Measurements from ENCODE around the gene KCNQ1.
A peak's percentile ranks its signal among the peaks of the same experiment; 100 is the strongest.

KCNQ1 gene

DNA sequence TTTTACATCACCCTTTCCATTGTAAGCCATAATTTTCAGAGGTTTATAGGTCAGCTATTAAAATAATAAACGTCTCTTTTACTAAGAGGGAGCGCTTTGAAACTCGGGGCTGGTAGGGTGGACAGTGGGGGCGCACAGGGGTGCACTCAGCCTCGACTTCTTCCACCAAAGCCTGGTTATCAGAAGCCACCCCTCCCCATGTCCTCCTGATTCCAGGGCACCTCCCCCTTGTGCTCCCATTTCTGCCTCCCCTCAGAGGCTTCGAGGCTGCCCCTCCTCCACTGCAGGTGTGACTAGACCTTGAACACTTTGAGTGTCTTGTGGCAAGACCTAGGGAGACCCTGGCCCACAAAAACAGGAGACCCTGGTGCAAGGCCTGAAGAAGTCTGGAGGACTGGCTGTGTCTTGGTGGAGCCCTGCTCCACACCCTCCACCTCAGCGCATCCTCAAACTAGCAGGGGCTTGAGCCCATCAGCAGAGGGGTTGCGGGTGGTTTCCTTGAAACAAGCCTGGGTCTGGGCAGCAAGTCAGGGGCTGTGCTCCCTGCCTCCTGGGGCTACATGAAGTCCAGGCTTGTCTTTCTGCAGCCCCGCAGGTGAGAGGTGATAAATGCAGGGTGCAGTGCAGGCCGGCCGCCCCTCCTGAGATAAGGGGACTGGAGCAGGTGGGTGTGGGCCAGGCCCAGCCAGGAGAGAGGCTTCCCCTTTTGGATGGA lies 437.7 kb downstream of the KCNQ1 start:
- no peak for DNase-seq (ENCODE audit: low read depth)

DNA sequence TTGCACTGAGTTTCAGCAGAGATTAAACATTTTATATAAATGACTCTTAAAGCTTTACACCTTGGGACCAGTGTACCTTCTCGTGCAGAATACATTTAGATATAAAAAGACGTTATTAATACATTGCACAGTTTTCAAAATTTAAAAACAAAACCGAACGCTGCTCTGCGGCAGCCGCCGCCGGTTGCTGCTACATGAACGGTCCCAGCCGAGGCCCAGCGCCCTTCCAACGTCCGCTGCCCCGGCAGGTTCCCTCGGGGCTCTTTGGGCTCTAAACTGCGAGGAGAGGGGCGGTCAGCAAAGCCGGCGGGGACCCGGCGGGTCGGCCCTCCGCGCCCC lies 438.8 kb downstream of the KCNQ1 start:
- no peak for DNase-seq (ENCODE audit: low read depth)

DNA sequence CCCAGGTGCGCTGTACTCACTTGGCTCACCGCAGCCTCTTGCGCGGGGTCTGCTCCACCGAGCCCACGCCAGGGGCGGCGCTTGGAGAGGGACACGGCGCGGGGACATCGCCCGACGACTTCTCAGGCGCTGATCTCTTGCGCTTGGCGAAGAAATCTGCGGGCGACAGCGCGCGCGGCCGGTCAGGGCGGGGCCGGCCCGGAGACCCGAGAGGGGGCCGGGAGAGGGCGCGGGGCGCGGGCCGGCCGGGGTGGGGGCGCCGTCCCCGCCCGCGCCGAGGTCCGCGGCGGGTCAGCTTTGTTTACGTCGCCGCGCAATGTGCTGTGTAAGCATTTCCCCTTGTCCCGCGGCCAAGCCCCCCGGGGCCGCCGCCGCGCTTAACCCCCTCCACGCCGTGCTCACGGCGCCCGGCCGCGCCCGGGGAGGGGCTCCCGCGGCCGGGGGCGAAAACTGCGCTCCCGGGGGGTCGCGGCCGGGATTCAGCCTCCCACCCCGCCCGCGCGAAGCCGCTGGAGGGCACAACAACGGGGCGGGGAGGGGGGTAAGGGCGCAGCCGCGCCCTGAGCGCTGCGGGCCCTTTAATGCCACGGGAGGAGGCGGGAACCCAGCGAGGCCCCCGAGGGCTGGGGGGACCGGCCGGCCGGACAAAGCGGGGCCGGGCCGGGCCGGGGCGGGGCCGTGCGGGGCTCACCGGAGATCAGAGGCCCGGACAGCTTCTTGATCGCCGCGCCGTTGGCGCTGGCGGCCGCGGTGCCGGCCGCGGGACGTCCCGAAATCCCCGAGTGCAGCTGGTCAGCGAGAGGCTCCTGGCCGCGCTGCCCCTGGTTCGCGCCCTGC lies 439.4 kb downstream of the KCNQ1 start:
- DNase-seq (ENCODE audit: low read depth): no peak

DNA sequence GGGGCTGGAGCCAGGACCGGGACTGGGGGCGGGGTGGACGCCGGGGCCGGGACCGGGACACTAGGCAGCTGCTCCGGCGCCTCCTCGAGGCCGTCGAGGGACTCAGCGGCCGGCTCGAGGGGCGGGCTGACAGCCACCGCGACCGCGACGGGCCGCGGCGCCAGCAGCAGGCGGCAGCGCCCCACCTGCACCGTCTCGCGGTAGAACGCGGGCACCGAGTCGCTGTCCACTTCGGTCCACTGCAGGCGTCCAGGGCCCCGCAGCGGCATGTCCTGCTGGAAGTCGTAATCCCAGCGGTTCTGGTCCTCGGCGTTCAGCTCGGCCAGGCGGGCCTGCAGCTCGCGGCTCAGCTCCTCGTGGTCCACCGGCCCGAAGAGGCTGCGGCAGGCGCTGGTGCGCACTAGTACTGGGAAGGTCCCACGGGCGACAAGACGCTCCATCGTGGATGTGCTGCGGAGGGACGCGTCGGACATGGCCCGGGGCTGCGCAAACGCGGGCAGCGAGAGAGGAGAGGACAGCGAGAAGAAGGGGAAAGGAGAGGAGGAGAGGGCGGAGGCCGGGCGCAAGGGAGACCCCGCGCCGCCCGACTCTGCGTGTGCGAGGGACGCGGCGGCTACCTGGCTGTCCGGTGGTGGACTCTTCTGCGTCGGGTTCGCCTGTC lies 440.3 kb downstream of the KCNQ1 start:
- no peak for DNase-seq (ENCODE audit: low read depth)

DNA sequence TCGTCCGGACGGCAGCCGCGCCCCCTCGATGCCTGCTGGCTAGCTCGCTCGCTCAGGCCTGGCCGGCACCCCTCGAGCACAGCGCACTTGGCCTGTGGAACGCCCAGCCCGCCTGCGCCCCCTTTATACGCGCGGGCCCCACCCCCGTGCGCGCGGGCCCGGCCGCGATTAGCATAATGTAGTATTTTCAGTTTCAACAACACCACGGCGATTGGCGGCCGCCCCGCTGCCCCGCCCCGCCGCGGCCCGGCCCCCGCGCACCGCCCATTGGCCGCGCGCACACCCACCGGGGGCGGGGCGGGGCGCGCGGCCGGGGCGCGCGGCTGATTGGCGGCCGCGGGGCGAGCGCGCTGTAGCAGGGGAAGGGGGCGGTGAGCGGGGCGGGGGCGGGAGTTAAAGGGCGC lies 440.9 kb downstream of the KCNQ1 start, which contains the start of gene CDKN1C:
Gene CDKN1C (minus strand): TSS at position 98 of the 404 bp plus-strand sequence. CDS start 319 bp downstream, outside the sequence.
- peak; percentile 77 for DNase-seq (ENCODE audit: low read depth)

DNA sequence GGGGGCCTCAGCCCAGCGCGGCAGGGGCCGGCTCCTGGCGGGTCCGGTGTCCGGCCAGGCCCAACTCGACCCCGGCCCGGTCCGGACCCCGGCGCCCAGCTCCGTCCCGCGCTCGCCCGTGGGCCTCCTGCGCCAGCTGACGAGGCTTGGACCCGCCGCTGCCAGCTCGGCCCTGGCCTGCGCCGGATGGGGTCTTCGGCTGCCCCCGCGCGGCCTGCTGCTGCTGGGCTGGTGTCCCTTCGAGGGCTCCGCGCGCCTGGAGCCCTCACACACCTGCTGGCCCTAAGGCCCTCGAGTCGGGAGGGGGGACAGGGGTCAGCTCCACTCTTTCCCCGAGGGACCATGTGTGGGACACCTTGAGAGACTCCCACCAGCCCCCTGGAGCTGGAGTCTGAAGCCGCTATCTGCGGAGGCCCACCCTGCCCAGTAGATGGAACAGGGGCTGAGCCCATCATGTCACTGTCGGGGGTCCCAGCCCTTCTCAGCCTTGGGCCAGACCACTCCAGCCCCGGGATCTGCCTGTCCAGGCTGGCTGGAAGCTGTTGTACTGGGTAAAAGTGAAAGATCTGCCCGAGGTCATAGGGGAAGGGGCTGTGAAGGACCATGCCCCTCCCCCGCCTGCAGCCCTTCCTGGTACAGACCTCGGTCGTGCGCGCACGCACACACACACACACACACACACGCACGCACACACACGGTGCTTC lies 441.5 kb downstream of the KCNQ1 start:
- no peak for DNase-seq (ENCODE audit: low read depth)

DNA sequence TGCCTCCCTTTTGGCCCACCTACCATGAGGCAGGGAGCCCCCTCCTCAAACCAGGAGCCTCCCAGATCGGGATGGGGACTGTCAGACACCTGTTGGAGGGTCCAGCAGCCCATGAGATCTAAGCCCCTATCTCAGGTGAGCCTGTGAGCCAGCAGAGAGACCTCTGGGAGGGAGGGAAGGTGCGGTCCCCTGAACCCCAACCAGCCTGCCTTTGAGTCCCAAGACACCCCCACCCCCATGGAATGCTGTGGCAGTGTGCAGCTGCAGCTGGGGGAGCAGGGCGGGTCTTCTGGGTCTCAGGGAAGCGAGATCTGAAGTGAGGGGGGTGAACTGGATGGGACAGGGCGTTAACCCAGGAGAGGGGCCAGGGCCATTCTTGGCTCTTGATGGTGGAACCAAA lies 442.1 kb downstream of the KCNQ1 start:
- DNase-seq (ENCODE audit: low read depth): no peak

DNA sequence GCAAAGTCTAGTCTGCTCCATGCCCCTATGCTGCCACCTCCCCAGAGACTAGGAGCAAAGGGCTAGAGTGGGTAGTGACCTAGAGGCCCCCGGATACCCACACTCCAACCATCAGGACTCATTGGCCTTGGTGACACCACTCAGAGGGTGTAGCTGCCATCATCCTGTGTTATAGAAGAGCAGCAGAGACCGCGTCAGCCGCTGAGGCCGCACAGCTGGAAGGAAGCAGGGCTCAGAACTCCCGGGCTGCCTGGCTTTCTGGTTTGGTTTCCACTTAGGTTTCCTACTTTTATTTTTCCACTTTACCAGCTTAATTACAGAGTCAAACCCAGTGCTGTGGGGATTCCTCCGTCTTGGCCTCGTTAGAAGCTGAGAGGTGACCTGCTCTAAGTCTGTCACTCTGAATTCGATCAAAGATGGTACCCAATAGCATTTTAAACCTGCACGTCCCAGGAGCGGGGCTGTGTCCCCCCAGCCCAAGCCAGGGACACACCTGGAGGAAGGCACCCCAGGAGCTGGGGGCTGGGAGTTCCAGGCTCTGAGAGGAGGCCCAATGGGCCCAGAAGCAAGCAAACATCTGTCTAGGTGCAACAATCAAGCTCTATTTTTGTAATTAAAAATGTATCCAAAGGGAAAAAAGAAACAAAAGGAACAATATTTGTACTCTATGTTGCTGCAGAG lies 442.8 kb downstream of the KCNQ1 start:
- no peak for DNase-seq (ENCODE audit: low read depth)

DNA sequence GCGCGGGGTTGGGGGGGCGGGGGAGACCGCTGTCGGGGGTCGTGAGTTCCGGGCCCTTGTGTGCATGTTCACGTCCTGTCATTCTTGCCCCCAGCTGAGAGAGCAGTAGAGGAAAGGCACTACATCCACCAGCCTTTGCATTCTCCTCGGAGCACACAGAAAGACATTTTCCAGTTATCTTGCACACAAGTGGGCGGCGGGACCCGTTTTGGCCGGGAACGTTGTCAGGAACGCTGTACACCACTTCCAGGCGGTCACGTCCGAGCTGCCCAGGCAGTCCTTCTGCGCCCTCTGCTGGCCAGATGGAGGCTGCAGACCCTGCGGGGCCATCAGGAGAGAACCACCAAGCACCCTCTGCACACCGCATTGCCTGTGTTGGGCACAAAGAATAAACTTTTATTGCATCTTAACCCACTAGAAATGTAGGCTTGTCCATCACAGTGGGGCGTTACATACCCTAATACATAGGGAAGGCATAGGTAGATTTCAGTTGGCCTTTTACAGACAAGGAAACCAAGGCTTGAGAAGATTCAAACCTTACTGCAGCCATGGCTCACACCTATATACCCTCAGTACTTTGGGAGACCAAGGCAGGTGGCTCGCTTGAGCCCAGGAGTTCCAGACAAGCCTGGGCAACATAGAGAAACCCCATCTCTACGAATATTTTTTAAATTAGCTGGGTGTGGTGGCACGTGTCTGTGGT lies 443.6 kb downstream of the KCNQ1 start:
- DNase-seq (ENCODE audit: low read depth): peak; percentile 76

DNA sequence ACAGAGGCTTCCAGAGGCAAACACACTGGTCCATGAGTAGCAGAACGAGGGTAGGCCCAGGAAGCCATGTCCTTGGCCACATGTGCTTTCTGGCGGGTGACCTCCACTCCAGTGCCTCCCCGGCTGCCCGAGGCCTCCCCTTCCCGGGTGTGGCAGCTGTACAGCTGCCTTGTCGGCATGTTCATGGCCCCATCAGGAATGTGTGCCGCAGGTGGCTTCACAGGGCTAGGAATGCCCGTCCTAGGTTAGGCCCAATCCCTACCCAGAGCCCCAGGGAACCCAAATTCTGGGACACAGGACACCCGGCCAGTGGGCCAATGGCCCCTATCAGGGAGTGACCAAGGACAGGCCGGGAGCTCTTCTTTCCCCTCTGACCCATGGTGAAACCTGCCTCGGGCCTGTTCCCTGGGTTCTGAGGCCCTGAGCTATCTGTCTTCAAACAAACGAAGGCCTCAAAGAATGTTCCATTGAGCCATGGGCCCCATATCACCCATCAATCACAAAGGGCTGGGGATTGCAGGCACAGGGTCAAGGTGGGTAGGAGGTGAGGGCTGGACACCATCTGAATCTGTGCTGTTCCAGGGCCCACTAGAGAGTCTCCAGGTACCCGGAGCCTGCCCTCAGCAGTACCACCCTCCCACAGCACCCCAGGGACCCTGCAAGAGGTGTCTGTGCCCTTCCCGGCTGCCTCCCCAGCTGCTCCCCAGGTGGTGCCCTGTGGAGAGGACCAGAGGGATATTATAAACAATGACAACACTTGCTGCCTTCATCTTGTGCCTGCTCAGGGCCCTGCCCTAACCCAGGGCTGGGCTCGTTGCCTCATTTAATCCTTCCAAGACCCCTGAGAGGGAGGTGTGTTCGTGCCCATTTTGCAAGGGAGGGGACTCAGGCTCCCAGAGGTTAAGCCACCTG lies 444.8 kb downstream of the KCNQ1 start:
- DNase-seq (ENCODE audit: low read depth): no peak

DNA sequence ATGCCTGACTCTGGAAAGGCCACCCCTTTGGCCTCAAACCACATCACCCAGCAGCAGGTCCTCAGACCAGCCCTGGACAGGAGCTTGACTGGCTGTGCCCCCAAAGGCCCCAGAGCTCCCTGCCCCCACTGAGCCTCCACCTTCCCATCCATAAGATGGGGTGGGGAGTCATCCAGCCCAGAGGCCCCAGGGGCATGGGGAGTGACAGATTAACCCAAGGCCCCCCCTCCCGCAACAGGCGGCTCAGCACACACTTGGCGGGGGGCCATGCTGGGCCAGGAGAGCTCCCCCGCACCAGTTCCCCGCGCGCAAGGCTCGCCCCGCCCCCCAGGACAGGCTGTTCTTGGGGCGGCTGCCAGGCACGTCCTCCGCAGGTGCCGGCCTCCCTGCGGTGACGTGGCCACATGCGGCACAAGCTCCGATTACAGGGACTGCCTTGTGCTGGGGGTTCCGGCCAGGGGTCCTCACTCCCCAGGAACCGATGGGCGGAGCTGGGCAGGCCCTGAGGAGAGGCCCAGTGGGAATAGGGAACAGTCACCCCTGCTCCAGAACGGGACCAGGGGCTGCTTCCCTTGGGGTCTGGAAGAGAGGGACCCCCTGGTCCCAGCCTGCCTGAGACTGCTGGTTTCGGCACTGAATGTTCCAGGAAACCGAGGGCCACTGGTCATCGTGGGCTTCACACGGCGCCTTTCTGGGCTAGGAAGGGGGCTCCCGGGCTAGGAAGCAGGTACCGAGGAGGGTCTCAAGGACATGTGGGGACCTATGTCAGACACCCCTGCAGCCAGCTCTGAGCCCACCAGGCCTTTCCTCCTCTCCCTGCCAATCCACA lies 445.9 kb downstream of the KCNQ1 start:
- DNase-seq (ENCODE audit: low read depth): no peak

DNA sequence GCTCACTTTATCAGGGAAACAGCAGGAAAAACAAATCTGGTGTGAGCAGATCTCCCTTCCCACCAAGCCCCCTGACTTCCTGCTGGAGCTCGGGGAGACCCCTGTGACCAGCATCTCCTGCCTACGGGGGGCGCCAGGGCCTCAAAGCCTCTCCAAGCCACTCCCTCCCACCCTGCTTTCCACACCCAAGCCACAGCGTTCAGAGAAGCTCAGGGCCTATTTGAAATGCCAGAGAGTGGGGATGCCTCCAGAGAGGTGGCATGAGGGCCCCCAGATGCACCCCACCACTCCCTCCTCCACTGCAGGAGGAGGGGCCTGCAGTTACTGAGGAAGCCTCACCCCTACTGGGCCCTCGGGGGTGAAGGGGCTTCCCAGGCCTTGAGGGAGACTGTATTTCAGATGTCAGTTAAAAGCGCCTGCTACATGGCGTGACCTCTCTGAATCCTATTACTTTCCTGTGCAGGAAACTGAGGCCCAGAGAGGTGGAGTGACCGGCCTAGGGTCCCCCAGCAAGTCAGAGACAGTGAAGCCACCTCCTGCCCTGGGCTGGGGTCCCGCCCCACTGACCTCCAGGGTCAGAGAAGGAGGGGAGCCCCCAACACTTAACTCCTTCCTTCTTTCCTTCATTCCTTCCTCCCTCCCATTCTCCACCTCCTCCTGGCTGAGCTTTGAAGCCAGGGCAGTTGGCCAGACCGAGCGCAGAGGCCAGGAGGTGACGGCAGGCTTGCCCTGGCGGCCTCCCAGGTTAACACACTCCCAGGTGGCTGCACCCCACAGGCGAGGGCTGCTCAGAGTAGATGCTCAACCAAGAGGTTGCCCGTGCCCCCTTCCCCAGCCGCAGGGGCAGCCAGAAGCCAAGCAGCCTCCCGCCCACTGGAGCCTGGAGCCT lies 446.8 kb downstream of the KCNQ1 start:
- DNase-seq (ENCODE audit: low read depth): no peak

DNA sequence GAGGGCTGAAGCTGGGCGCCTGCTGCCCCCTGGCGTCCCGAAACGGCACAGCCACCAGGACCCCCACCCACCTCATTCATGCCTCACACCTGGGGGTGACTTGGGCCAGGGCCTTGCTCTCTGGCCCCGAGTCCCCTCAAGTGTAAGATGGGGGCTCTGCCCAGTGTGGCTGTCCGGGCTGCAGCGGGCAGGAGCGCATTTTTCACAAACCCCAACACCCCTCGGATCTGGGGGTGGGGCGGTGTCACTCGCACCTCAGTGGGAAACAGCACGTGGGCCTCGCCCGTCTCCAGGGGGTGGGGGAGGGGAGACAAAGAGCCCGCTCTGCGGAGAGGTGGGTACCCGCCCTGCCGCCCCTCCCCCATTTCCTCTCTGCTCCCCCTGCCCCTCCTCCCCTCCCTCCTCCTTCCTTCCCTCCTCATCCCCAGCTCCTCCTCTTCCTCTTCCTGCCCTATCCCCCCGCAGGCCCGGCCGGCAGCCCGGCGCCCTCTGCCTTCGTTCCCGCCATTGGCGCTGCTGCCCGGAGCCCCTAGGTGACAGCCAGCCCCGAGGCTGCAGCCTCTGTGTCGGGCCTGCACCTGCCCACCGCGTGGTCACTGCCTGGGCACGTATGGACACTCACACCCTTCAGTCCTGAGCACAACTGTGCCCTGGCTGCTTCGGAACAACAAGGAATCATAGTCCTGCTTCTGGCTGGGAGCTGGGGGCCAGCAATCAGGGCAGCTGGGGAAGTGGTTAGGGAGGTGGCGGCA lies 447.6 kb downstream of the KCNQ1 start:
- DNase-seq (ENCODE audit: low read depth): peak; percentile 48

DNA sequence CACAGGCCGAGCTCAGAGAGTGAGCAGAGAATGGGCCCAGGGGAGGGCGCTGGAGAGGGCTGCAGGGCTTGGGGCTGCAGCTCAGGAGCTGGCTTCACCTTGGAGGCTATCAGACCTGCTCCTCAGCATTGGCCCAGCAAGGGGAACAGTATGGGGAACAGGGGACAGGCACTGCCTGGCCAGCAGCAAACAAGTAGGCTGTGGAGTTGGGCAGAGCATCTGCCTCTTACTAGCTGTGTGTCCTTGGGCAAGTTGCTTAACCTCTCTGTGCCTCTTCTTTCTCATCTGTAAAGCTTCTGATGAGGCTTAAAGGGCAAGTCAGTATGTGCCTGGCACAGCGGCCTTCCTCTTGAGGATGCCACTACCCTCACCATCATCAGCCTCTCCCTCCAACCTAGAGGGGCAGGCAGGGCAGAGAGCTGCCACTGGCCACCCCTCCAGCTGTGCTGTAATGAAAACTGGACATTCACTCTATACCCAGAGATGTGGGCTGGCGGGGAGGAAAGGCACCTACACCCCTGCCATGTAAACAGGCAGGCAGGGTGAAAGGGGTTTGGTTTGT lies 448.2 kb downstream of the KCNQ1 start:
- DNase-seq (ENCODE audit: low read depth): peak; percentile 28

DNA sequence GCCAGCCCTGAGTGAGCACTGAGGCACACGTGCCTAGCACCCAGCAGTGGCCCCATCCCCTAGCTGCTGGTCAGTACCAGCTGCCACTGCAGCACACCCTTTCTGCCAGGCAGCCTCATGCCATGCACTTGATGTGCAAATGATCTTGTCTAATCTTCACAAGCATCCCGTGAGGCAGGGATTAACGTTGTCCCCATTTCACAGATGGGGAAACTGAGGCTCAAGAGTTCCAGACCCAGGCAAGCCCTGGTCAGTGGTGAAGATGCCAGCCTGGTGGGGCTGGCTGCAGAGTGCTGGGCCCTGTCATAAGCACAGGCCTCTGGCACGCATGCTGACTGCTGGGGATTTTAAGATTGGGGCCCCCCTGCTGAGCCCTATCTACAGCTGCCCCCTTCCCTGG lies 449.1 kb downstream of the KCNQ1 start:
- no peak for DNase-seq (ENCODE audit: low read depth)

DNA sequence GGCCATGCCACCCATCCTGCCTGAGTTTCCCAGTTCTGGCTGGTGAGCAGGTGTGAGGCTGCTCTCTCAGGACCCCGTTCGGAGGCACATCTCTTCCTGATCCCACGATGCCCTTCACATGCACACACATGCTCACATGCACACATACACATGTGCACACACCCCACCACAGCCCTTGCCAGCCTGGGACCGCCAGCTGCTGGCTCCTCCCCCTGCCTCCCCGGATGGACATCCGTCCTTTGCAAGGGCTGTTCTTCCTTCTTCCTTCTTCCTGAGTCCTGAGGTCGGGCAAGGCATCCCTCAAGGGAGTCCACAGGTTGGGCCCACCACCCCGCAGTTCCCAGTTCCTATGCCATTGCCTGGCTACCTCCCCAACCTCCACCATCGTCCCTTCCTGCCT lies 451.2 kb downstream of the KCNQ1 start:
- DNase-seq (ENCODE audit: low read depth): no peak

DNA sequence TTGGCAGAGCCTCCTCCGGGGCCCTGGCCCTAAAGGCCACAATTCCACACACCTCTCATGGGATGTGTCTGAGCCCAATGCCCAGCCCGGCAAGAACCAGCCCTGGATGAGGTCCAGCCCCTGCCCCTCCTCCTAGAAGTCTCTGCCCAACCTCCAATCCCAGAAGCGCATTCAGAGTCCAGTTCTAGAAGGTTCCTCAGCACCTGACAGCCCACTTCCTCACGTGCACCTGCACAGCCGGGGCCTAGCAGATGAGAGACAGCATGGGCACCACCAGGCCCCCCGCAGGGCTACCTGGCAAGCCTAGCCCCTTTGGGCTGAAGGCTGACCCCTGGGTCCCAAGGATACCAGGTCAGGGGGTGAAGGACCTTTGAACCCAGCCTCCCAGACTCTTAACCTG lies 452.2 kb downstream of the KCNQ1 start:
- DNase-seq (ENCODE audit: low read depth): no peak

All from activated T-helper 1 cell treated with Interleukin-2 at 50 U/mL for 16 hours (primary cell).